Activated naive CD4-positive, alpha-beta T cell treated with anti-CD3 and anti-CD28 coated beads, Interleukin-2, amount 10 ng/mL, durations not matched to agents 5 hours and 36 hours (primary cell): ENCODE data around the gene CACNA1A. TPM values are rescaled to one million over a fixed set of nuclear protein-coding genes. Genes with fewer than 3 reads are reported as not detected.

ENCODE experiments used
- total RNA-seq, 2 experiments: library from RNA; stranded (reverse); gene quantifications; one replicate each; pipeline ENCODE4 v1.2.3, GENCODE V29; 2021

The CACNA1A gene
- 1 to 10 TPM; 1.2 TPM for total RNA-seq

DNA sequence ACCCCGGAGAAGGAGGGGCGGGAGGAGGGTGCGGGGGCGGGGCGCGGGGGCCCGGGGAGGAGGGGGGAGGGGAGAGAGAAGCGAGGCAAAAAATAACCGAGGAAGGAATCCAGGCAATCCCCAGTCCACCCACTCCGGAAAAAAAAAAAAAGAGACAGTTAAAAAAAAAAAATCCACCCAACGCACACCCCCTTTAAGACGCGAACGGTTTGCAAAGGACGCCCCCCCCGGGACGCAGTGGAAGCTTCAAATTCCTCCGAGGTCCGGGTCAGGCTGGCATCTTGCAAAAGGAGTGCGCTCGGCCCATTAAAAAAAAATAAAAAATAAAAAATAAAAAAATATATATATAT is at the start of gene CACNA1A:
Gene CACNA1A (minus strand): TSS at position 9 of the 350 bp plus-strand sequence. CDS start 255 bp downstream, outside the sequence.

